IPS DF 6.9 (cell line): ENCODE results near the gene PPRC1.
"Not testable (repeated sequence)": the region's sequence is repeated elsewhere in the genome, so short reads cannot be mapped to it uniquely, and the experiment has no call there.

Experiments
- DNase-seq: peaks from one replicate; pipeline ENCODE4 v3.0.0-alpha.2; 2013; ENCODE audit warnings: low read depth, low spot score
- H3K27ac ChIP-seq: one replicate; pipeline ENCODE4 v1.5.1; 2013; ENCODE audit warnings: low read length, control low read depth
- H3K27me3 ChIP-seq: 2 replicates; pipeline ENCODE4 v1.6.1; 2013; ENCODE audit warnings: mild to moderate bottlenecking, low read length; ENCODE audit not compliant: control insufficient read depth, insufficient read depth
- H3K36me3 ChIP-seq: 2 replicates; pipeline ENCODE4 v1.6.1; 2013; ENCODE audit warnings: low read length; ENCODE audit not compliant: control insufficient read depth, insufficient read depth
- H3K4me1 ChIP-seq: 2 replicates; pipeline ENCODE4 v1.6.1; 2013; ENCODE audit warnings: low read length; ENCODE audit not compliant: control insufficient read depth, insufficient read depth
- H3K4me3 ChIP-seq: 2 replicates; pipeline ENCODE4 v1.5.1; 2013; ENCODE audit warnings: mild to moderate bottlenecking, low read length
- H3K9me3 ChIP-seq: 2 replicates; pipeline ENCODE4 v1.6.1; 2013; ENCODE audit warnings: low read length, inconsistent platforms; ENCODE audit not compliant: control insufficient read depth, insufficient read depth
- WGBS: extraction: QIAGEN DNeasy Blood & Tissue Kit; methylation state at CpG from one replicate; pipeline ENCODE4 v1.1.7; 2013; ENCODE audit warnings: mixed read lengths, missing lambda C conversion rate; ENCODE audit not compliant: insufficient read length, insufficient coverage; 5-methylcytosine and 5-hydroxymethylcytosine counted together

PPRC1 gene

DNA sequence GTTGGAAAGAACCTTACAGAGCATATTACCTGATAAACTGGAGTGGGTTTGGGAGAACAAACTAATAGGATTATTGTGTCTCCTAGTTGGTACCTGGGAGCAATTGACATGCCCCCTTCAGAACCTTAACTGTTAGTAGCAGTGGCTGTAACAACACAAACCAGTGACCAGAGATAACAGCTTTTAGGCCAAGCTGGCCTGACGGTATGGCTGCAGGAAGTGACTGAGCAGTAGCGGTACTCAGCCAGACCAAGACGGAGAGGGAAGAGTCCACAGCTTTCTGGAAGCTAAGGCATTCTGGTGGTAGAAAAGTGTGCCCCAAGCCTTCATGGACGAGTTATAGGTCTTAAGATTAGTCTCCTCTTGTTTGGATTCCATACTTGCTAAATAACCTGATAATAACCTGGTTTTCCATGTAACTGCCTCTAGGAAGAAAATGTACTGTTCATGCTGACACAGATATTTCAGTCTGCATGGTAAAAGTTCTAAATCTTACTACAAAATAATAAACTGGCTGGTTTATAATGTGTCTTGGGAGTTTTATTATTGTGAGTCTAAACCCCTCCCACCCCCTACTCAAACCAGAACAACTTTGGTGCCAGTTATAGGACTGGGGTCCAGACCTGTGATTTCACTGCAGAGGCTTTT lies 30.6 kb downstream of the PPRC1 start:
- Histone ChIP-seq H3K4me1 (no peaks in the 10 kb centered on the region), H3K4me3 (no peak overlapping the region), H3K9me3 (no peaks in the 10 kb centered on the region), H3K27me3 (no peaks in the 10 kb centered on the region), H3K27ac (no peak overlapping the region), H3K36me3 (peaks cover 36% of the 10 kb centered on the region)
- DNase-seq = no peak
- WGBS = no CpG with 5 or more reads among the region's 4 CpGs

DNA sequence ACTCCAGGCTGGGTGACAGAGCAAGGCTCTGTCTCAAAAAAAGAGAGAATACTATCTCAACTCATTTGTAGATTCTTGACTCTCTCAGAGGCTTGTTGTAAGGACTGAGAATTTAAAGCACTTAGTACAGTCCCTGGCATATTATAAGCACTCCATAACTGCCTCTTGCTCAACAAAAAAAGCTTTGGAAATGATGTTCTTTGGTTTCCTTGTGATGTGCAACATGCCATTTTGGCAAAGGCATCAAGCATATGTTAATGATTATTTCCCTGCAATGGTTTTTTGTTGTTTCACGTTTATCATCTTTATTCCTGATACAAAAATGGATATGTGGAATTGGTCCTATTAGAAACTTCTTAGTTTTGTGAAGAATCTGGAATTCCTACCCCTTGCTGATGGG lies 35.0 kb downstream of the PPRC1 start:
- WGBS = no CpG with 5 or more reads among the region's 1 CpG
- no peaks in the 10 kb centered on the region for H3K9me3 ChIP-seq

DNA sequence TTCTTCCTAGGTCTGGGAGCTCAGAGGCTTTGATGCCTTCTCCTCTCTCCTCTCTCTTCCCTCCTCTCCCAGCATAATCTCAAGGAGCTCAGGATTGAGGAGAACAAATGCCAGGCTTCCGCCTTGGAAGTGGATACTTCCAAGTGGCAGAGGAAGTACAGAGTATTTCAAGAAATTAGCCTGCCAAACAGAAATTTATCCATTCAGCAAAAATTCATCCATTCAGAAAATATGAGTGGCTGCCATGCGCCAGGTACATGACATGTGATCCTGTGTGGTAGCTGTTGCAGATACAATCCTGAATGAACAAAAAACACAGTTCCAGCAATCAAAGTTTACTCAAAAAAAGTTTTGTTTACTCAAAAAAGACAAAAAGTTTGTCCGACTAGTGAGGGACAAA lies 37.8 kb downstream of the PPRC1 start:
- WGBS = no CpG with 5 or more reads among the region's 3 CpGs

More for the DNA sequence above, 35.0 kb downstream of the PPRC1 start:
- Histone ChIP-seq H3K4me1 (no peaks in the 10 kb centered on the region), H3K27me3 (no peaks in the 10 kb centered on the region), H3K36me3 (peaks cover 3% of the 10 kb centered on the region; the same call in 1 of the 2 replicates), H3K4me3 (no peak overlapping the region), H3K27ac (no peak overlapping the region)
- DNase-seq = no peak

DNA sequence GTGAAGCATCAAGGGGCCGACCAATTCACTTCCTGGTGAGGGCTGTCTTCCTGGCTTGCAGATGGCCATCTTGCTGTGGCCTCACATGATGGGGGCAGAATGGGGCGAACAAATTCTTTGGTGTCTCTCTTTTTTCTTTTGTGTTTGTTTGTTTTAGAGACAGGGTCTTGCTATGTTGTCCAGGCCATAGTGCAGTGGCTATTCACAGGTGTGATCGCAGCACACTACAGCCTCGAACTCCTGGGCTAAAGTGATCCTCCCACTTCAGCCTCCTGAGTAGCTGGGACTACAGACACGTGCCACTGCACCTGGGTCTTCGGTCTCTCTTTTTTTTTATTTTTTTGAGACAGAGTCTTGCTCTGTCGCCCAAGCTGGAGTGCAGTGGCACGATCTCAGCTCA lies 39.4 kb downstream of the PPRC1 start:
- no CpG with 5 or more reads among the region's 8 CpGs for WGBS
- no peak overlapping the region for H3K27ac ChIP-seq
- H3K9me3 ChIP-seq = no peaks in the 10 kb centered on the region
- no peak for DNase-seq
- H3K36me3 ChIP-seq = no peaks in the 10 kb centered on the region
- H3K4me1 ChIP-seq = no peaks in the 10 kb centered on the region
- H3K4me3 ChIP-seq = no peak overlapping the region
- no peaks in the 10 kb centered on the region for H3K27me3 ChIP-seq

More for the DNA sequence above, 37.8 kb downstream of the PPRC1 start:
- no peaks in the 10 kb centered on the region for H3K4me1 ChIP-seq
- no peaks in the 10 kb centered on the region for H3K27me3 ChIP-seq
- no peak overlapping the region for H3K27ac ChIP-seq
- DNase-seq = no peak
- H3K9me3 ChIP-seq = no peaks in the 10 kb centered on the region
- H3K36me3 ChIP-seq = no peaks in the 10 kb centered on the region
- no peak overlapping the region for H3K4me3 ChIP-seq

DNA sequence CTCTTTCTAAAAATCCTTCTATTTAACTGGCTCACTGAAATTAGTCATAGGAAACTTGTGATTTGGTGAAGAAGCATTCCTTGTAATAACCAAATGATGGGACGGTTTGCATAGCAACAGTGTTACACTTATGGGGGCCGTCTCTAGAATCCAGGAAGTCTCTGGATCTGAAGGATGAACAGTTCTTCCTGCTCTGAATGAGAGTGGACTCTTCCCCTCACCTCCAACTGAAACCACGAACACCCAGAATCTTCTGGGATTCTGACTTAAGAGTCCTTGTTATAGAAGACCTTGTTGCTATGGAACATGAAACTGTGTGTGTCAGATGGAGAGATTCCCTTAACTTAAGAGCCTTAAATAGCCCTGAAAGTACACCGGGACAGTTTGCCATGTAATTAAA lies 42.6 kb downstream of the PPRC1 start:
- Histone ChIP-seq H3K27ac (no peak overlapping the region), H3K36me3 (no peaks in the 10 kb centered on the region), H3K4me1 (no peaks in the 10 kb centered on the region), H3K4me3 (no peak overlapping the region), H3K9me3 (no peaks in the 10 kb centered on the region), H3K27me3 (no peaks in the 10 kb centered on the region)
- no peak for DNase-seq
- no CpG with 5 or more reads among the region's 4 CpGs for WGBS

DNA sequence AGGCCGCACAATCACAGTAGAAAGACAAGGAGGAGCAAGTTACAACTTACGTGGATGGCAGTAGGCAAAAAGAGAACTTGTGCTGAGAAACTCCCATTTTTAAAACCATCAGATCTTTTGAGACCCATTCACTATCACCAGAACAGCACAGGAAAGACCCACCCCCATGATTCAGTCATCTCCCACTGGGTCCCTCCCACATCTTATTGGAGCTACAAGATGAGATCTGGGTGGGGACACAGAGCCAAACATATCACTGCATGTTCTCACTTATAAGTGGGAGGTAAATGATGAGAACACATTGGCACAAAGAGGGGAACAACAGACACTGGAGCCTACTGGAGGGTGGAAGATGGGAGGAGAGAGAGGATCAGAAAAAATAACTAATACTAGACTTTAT lies 51.8 kb downstream of the PPRC1 start:
- Histone ChIP-seq H3K4me1 (no peaks in the 10 kb centered on the region), H3K27ac (no peak overlapping the region), H3K9me3 (peaks cover 4% of the 10 kb centered on the region), H3K36me3 (no peaks in the 10 kb centered on the region; the same call in 1 of the 2 replicates), H3K27me3 (no peaks in the 10 kb centered on the region), H3K4me3 (no peak overlapping the region)
- no peak for DNase-seq
- no CpG with 5 or more reads among the region's 2 CpGs for WGBS

DNA sequence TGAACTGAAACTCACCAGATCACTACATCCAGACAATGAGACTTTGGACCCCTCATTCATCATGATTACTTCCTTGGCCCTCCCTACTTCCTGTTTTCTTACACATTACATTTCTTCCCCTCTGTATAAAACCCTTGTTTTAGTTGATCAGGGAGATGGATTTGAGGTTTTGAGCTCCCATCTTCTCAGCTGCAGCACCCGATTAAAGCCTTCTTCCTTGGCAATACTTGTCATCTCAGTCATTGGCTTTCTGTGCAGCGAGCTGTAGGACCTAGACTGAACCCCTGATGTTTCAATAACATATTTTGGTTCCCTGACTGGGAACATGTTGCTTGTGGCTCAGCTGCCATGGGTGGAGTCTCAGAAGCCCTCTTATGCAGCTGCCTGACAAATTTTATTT lies 52.4 kb downstream of the PPRC1 start:
- DNase-seq = no peak
- no CpG with 5 or more reads among the region's 2 CpGs for WGBS
- H3K9me3 ChIP-seq = peaks cover 4% of the 10 kb centered on the region

DNA sequence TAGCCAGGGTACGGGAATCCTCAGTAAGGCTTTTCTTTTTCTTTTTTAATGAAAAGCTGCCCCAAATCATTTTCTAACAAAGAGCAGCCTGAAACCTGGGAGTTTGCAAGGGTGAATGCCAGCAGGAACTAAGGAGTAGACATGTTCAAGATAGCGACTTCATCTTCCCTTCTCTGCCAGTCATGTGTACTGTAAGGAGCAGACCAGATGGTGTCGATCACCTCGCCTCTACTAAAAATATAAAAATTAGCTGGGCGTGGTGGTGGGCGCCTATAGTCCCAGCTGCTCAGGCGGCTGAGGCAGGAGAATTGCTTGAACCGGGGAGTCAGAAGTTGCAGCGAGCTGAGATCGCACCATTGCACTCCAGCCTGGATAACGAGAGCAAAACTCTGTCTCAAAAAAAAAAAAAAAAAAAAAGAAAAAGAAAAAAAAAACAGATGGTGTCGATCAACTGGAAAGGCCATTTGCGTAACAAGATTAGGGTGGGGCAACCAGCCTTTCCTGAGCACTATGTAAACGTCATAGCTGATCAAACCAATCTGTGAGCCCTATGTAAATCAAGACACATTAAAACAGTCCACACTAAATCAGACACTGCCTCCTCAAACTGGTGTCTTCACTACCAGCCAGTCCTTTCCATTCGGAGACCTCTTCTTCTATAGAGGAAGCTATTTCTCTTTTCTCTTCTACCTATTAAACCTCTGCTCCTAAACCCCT lies 53.1 kb downstream of the PPRC1 start:
- peaks cover 4% of the 10 kb centered on the region for H3K9me3 ChIP-seq
- H3K36me3 ChIP-seq = no peaks in the 10 kb centered on the region; the same call in 1 of the 2 replicates
- H3K4me1 ChIP-seq = no peaks in the 10 kb centered on the region
- no peaks in the 10 kb centered on the region for H3K27me3 ChIP-seq
- no peak for DNase-seq
- H3K4me3 ChIP-seq = no peak overlapping the region
- H3K27ac ChIP-seq = no peak overlapping the region
- no CpG with 5 or more reads among the region's 15 CpGs for WGBS

More for the DNA sequence above, 52.4 kb downstream of the PPRC1 start:
- Histone ChIP-seq H3K27me3 (no peaks in the 10 kb centered on the region), H3K4me3 (no peak overlapping the region), H3K27ac (no peak overlapping the region), H3K36me3 (no peaks in the 10 kb centered on the region; the same call in 1 of the 2 replicates), H3K4me1 (no peaks in the 10 kb centered on the region)

DNA sequence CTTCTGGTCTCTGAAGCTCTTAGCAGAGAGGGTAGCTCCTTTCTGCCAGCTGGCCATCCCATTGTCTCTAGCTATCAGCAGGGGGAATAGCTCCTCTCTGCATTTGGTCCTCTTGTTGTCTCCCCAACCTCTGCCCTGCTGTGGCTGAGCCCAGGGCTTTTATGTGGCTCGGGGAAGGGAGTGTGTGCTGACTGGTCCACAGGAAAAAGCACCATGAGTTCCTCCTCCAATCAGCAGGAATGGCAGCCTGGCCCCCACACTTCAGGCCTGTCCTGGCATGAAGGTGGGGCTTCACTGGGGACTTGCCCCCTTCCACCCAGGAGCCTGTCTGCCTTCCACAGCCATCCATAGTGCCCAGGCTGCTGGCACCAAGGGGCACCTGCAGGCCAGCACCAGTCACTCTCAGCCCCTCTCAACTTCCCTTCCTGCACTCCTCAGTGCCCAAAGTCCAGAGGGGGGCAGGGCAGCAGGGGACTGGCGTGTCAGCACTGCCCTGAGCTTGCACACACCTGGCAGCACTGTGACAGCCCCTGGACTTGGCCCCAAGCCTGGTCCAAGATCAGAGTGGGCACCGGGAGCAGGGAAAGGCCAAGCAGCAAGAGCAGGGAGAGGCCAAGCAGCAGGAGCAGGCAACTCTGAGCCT lies 55.6 kb downstream of the PPRC1 start:
- no peak for DNase-seq

DNA sequence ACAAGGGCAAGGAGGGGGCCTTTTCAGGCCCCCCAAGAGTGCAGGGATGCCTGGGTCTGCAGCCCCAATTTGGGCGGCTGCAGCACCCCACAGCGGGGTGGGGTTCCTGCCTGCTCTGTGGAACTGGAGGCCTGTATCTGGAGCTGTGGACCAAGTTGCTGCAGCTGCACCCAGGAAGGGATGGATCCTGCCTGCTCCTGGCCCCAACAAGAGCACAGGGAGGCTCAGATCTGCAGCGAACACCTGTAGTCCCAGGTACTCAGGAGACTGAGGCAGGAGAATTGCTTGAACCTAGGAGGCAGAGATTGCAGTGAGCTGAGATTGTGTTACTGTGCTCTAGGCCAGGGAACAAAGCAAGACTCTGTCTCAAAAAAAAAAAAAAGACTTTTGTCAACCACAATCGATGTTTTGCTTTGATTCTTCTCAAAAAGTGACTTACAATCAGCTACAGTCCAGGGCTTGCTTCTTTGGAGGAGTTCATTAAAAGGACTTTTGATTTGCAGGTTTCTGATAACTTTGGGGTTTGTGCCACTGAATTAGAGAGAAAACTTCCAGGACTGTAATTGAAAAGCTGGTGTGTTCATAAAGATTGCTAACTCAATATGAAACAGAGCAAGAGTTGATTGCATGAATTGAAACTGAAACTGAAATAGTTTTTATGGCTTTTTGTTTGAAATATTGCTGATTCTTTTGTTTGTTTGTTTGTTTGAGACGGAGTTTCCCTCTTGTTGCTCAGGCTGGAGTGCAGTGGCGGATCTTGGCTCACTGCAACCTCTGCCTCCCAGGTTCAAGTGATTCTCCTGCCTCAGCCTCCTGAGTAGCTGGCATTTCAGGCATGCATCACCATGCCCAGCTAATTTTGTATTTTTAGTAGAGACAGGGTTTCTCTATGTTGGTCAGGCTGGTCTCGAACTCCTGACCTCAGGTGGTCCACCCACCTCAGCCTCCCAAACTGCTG lies 56.4 kb downstream of the PPRC1 start:
- not testable (repeated sequence) for H3K4me1 ChIP-seq, DNase-seq

More for the DNA sequence above, 55.6 kb downstream of the PPRC1 start:
- no peaks in the 10 kb centered on the region for H3K4me1 ChIP-seq
- H3K9me3 ChIP-seq = peaks cover 4% of the 10 kb centered on the region
- no peaks in the 10 kb centered on the region for H3K27me3 ChIP-seq
- H3K4me3 ChIP-seq = no peak overlapping the region
- H3K36me3 ChIP-seq = no peaks in the 10 kb centered on the region; the same call in 1 of the 2 replicates
- no CpG with 5 or more reads among the region's 3 CpGs for WGBS
- no peak overlapping the region for H3K27ac ChIP-seq

More for the DNA sequence above, 56.4 kb downstream of the PPRC1 start:
- no CpG with 5 or more reads among the region's 7 CpGs for WGBS
- not testable (repeated sequence) for H3K36me3 ChIP-seq, H3K27me3 ChIP-seq, H3K9me3 ChIP-seq, H3K4me3 ChIP-seq, H3K27ac ChIP-seq
